Vein endothelial cell (primary cell): ENCODE data around the gene KIR2DL4. TPM values are rescaled to one million over a fixed set of nuclear protein-coding genes. Genes with fewer than 3 reads are reported as not detected.

Experiments
- small RNA-seq: library from RNA; depleted of rRNA; stranded (forward); fragments of <200 nt; gene quantifications from one replicate; pipeline ENCODE3, GENCODE V24; 2012
- total RNA-seq: library from RNA; depleted of rRNA; stranded (reverse); fragments of >200 nt; gene quantifications from 2 replicates; pipeline ENCODE4 v1.2.3, GENCODE V29; 2012

The KIR2DL4 gene
- total RNA-seq = not detected in 2 replicates

GRCh38 chr19:54803410-54803809, at the start of gene KIR2DL4:
Gene KIR2DL4 (plus strand): TSS chr19:54803610. CDS start chr19:54803652, 42 bp downstream.

GRCh38 chr19:54769646-54770045, 33.8 kb upstream of the KIR2DL4 start, which contains the start of gene KIR2DL1:
Gene KIR2DL1 (plus strand): TSS chr19:54769793. CDS start chr19:54769851, 58 bp downstream.

GRCh38 chr19:54816251-54816650, 12.8 kb downstream of the KIR2DL4 start, which contains the start of gene KIR3DL1:
Gene KIR3DL1 (plus strand): TSS chr19:54816468.

GRCh38 chr19:54832496-54832895, 29.1 kb downstream of the KIR2DL4 start, which contains the start of gene KIR2DS4:
Gene KIR2DS4 (plus strand): TSS chr19:54832676.

GRCh38 chr19:54850061-54850640, 46.7 kb downstream of the KIR2DL4 start, which contains the start of gene KIR3DL2:
Gene KIR3DL2 (plus strand): TSS chr19:54850443. CDS start chr19:54850476, 33 bp downstream.

Small RNAs within 50 kb of the gene (small RNA-seq; reads per million reads assigned to genes)
- gene KIR3DP1 = not detected

Other genes with a start within 250 kb of the KIR2DL4 start
- not detected in 2 replicates for gene LILRA2, start 229.8 kb upstream of the KIR2DL4 start, total RNA-seq
- not detected in 2 replicates for gene LILRA1, start 210.0 kb upstream of the KIR2DL4 start, total RNA-seq
- not detected in 2 replicates for gene LILRB1, start 173.1 kb upstream of the KIR2DL4 start, total RNA-seq
- not detected in 2 replicates for gene LILRB4, start 140.6 kb upstream of the KIR2DL4 start, total RNA-seq
- gene KIR3DL3, start 79.2 kb upstream of the KIR2DL4 start, total RNA-seq = not detected in 2 replicates
- gene KIR2DL3, start 65.1 kb upstream of the KIR2DL4 start, total RNA-seq = not detected in 2 replicates
- not detected in 2 replicates for gene KIR2DL1, start 33.8 kb upstream of the KIR2DL4 start, total RNA-seq
- gene KIR3DL1, start 12.9 kb downstream of the KIR2DL4 start, total RNA-seq = not detected in 2 replicates
- gene KIR2DS4, start 29.1 kb downstream of the KIR2DL4 start, total RNA-seq = not detected in 2 replicates
- not detected in 2 replicates for gene KIR3DL2, start 46.8 kb downstream of the KIR2DL4 start, total RNA-seq
- not detected in 2 replicates for gene FCAR, start 70.6 kb downstream of the KIR2DL4 start, total RNA-seq
- not detected in 2 replicates for gene NCR1, start 102.5 kb downstream of the KIR2DL4 start, total RNA-seq
- not detected in 2 replicates for gene NLRP7, start 143.9 kb downstream of the KIR2DL4 start, total RNA-seq
- gene NLRP2, start 162.8 kb downstream of the KIR2DL4 start, total RNA-seq = 0.76 and 1.6 TPM in 2 replicates
- gene GP6, start 234.7 kb downstream of the KIR2DL4 start, total RNA-seq = not detected in 2 replicates